Left colon (tissue), 2 donors: ENCODE results near the gene B3GNT9. TPM values are rescaled to one million over a fixed set of nuclear protein-coding genes. Genes with fewer than 3 reads are reported as not detected.

Experiments
- ATAC-seq: fragments of 200-7000 bp; cut with Tn5 transposase; one replicate; pipeline ENCODE4 v1.9.1; 2020; ENCODE audit warnings: mild to moderate bottlenecking, moderate library complexity
- DNase-seq, 2 donors: peaks; one replicate each; pipeline ENCODE4 v3.0.0-alpha.2; 2020
- intact Hi-C, 2 donors: fragments of 100-400 bp; cut with DNase I in 1 of 2; cut with micrococcal nuclease in 1 of 2; formaldehyde crosslinking; loops; one replicate each; pipeline versions ENCODE4 v1.11.2 to v1.14.0; 2022; cut with DNase I, micrococcal nuclease
- total RNA-seq, 2 donors: library from RNA; stranded (reverse); fragmentation: NEBNext Ultra II Directional; extraction: Animal tissue kit (Norgen Biotek cat#: 25700); gene quantifications; one replicate each; pipeline ENCODE4 v1.2.1, GENCODE V29; 2021
- donor health status: DM: no; HTN: no; CAD: no.
- donor health status: DM: yes; HTN: yes; CAD: no.

B3GNT9 gene
- total RNA-seq, 2 donors from 2014 or later = 2.9 to 4.3 TPM

DNA sequence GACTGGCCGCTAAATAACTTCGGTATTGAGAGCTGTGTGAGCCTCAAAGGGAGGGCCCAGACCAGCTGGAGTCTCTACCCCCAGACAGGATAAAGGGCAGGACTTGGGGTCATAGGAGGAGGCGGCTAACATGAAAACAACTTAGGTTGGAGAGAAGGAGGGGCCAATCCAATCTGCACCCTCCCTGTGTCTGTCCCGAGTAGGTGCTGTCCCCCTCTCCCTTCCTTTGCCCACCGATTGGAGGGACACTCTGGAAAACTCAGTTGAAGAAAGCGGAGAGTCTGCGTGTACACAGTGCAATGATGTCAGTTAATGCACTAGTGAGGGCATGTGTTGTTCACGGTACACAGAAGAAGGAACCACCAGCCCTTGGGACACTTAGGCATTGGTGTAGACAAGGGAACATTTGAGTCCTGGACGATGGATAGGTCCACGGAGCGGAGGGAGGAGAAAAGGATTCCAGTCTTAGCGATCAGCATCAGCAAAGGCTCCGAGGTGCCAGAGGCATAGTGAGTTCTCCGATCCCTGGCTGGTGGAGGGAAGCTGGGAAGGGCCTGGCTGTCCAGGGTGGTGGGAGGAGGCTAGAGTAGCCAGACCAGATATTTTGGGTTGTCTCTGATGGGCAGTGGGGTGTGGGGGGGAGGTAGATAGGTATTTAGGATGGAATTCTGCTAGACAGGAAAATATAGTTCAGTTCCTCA lies 20.3 kb upstream of the B3GNT9 start:
- DNase-seq (no peak), ATAC-seq (no peak)
- intact Hi-C loops = no loop called here

DNA sequence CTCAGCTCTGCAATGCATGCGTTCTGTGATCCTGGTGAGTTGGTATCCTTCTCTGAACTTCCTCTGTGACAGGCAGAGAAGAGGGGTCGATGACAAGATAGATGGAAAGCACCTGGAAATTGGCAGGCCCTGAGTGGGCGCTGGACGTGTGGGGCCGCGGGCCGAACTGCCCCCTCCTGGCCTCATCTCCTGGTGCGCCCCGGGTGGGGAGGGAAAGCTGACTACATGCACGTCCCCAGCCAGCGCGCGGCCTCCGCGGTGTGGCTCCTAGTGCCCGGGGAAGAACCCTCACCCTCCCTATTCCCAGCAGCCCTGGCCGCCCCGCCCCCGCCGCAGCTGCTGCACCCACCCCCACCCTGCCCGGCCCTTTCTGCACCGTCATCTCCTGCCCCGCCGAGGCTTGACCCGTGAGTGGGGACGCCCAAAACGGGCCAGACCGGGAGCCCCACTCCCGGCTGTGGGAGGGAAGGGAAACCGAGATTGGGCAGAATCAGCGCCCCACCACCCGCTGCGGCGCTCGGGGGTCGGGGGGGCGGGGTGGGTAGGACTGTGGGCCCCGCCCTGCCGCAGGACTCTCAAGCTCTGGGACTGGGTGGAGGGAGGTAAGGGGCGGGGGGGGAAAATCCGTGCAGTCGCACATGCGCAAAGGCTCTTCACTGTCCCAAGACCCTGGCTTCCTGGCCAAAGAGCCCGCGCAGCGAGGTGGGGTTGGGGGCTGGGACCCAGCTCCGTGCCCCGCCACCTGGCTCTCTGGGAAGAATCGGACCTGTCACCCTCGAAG lies 19.6 kb upstream of the B3GNT9 start, which contains the start of gene NOL3:
TSS of gene NOL3 (plus strand) at position 371 of the 781 bp plus-strand sequence.
- intact Hi-C loops = no loop called here
- DNase-seq (peak; percentile 88 to 90), ATAC-seq (peak; percentile 50)

DNA sequence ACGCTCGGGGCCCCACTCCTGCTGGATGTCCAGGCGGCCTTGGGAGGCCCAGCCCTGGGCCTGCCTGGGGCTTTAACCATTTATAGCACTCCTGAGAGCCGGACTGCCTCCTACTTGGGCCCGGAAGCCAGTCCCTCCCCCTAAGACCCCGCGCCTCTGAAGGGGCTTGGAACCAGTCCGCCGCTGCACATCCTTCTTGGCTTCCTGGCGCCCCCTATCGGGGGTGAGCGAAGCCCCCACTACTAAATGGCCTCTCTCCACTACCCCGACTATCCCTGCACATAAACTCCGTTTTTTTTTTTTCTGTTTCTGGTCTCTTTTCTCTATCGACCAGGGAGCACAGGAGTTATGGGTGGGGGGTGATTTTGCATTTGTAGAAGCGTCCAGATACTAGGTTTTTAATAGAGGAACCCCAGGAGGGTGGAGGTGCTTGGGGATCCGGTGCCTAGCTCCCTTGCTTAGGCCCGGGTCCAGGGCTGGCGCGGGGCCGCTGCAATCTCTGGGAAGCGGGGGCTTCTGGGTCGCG lies 18.9 kb upstream of the B3GNT9 start:
- DNase-seq = peak in 1 of 2 donors; percentile 59
- no peak for ATAC-seq

DNA sequence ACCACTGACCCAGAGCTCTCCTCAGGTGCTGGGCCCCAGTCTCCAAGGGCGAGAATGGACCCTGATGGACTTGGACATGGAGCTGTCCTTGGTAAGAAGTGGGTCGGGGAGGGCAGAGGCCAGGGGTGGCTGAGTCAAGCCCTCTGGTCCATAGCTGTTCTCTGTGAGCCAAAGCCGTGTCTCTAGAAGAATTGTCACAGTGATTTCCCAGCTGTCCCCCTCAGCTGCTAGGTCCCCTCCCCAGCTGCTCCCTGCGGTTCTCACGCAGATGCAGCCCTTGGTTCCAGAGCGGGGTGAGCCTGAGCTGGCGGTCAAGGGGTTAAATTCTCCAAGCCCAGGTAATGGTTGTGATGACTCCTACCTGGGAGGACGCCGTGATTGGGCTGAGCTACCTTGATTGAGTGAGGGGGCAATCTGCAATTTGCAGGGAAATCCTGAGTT lies 18.2 kb upstream of the B3GNT9 start:
- intact Hi-C loops = no loop called here
- DNase-seq (no peak), ATAC-seq (no peak)

More for the DNA sequence above, 18.9 kb upstream of the B3GNT9 start:
- intact Hi-C loops = no loop called here

DNA sequence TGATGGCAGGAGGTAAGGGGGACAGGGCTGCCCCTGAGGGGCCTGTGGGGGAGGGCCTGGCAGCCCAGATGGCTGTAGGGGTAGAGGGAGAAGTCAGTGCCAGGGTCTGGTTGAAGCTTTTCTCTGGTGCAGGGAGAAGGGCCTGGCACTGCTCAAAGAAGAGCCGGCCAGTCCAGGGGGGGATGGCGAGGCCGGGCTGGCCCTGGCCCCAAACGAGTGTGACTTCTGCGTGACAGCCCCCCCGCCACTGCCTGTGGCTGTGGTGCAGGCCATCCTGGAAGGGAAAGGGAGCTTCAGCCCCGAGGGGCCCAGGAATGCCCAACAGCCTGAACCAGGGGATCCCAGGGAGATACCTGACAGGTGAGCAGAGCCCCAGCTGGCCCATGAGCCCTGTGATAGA lies 16.8 kb upstream of the B3GNT9 start:
- intact Hi-C loops = no loop called here
- no peak for ATAC-seq
- no peak for DNase-seq

DNA sequence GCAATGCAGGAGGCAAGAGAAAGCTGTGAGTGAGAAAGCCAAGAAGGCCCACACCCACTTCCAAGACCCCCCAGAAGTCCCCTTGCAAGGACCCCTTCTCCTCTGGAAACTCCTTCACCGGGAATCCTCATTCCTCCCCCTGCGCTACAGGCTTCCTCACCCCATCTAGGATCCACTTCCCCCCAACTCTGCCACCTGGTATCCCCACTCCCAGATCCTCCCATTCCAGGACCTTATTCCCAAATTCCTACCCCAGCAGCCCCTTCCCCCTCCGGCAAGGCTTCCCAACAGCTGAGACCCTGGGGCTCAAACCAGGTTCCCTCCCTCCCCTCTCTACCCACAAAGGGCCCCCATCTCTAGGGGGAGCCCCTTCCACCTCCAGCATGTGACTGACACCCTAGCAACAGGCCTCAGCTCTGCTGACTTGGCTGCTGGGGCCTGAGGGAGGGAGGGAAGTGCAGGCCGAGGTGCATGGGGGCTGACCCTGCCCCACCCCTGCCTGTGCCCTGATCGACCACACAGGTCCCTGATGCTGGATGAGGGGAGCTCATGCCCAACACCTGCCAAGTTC lies 15.9 kb upstream of the B3GNT9 start:
- intact Hi-C loops = no loop called here
- DNase-seq (no peak), ATAC-seq (no peak)

DNA sequence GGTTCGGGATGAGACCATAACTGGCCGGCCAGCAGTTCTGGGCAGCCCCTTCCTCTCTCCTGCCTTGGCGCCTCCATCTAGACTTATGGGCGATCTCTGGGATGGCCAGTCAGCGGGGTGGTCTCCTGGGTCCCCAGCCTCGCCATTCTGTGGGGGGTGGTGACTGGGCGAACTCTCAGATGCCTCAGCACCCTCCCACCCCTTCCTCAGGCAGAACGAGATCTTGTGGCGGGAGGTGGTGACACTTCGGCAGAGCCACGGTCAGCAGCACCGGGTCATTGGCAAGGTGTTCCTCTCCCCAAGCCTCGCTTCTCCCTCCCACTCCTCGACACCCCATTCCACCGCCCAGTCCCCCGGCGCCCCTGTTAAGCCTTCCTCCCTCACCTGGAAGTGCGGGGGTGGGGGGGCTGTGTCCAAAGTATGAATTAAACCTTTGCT lies 15.3 kb upstream of the B3GNT9 start:
- no peak for ATAC-seq
- intact Hi-C loops = no loop called here
- no peak for DNase-seq

DNA sequence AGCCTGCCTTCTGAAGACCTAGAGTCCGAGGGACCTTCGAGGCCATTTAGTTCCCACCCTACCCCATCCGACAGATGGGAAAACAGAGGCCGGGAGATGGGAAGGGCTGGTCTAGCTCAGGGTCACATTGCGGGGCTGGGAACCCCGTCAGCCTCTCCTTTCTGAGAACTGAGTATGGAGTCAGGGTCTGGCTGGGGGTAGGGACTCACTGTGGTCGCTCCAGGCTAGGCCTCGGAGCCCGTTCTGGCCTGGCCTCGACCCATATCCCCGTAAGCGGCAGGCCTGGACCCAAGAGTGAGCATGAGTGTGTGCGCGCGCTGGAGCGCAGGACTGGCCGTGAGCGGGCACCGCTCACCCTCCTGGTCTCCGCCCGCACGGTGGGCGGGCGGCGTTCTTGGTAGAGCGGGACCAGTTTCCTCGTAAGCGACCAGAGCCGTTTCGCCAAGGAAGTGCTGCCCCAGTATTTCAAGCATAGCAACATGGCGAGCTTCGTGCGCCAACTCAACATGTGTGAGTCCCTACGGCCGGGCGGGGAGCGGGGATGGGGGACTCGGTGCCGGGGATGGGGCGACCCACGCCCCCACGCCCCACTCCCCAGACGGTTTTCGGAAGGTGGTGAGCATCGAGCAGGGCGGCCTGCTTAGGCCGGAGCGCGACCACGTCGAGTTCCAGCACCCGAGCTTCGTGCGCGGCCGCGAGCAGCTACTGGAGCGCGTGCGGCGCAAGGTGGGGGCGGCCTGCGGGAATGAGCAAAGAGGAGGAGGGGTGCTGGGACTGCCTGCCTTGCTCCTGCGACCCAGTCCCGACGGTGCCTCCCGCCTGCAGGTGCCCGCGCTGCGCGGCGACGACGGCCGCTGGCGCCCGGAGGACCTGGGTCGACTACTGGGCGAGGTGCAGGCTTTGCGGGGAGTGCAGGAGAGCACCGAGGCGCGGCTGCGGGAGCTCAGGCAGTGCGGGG lies 14.6 kb upstream of the B3GNT9 start:
- ATAC-seq = peak; percentile 2
- DNase-seq = no peak
- intact Hi-C loops = no loop called here

DNA sequence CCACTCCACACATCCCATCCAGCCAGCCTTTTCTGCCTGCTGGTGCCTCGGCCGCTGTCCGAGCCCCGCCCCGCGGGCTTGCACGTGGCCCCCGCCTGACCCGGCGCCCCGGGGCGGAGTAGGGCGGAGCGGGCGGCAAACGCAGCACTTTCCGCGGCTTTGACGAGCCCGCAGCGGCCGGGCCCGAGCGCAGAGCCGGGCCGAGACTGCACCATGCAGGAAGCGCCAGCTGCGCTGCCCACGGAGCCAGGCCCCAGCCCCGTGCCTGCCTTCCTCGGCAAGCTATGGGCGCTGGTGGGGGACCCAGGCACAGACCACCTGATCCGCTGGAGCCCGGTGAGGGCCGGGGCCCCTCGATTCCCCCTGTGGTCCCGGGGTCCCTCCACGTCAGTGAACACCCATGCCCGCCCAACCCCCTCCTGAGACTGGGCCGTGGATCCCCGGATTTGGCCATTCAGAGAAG lies 13.8 kb upstream of the B3GNT9 start, which contains the start of gene HSF4:
TSS of gene HSF4 (plus strand) at position 147 of the 463 bp plus-strand sequence. CDS start at position 214, 67 bp downstream.
- peak; percentile 75 to 79 for DNase-seq
- peak; percentile 48 for ATAC-seq
- intact Hi-C loops = no loop called here

DNA sequence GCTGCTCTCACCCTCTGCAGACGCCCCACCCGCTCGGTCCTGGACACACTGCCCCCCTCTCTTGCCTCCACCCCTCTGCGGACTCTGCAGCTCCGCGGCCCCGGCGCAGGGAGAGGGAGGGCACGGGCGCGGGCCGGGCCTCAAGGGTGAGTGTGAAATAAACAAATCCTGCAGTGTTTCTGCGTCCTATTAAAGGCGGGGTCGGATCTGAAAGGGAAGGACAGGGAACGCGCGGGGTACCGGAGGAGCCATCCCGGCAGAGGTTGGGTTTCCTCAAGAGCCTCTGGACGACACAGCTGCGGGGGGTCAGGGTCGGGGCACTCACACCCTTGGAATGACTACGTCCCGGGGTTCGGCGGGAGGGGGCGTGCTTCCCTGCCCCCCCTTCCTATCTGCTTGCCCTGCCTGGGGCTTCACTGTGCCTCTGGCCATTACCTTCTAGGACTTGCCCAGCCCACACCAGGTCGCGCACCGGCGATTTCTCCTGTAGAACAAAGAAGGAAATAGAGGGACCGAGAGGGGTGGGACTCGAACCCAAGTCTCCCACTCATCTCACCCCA lies 13.3 kb upstream of the B3GNT9 start:
- intact Hi-C loops = no loop called here
- ATAC-seq (no peak), DNase-seq (no peak)

DNA sequence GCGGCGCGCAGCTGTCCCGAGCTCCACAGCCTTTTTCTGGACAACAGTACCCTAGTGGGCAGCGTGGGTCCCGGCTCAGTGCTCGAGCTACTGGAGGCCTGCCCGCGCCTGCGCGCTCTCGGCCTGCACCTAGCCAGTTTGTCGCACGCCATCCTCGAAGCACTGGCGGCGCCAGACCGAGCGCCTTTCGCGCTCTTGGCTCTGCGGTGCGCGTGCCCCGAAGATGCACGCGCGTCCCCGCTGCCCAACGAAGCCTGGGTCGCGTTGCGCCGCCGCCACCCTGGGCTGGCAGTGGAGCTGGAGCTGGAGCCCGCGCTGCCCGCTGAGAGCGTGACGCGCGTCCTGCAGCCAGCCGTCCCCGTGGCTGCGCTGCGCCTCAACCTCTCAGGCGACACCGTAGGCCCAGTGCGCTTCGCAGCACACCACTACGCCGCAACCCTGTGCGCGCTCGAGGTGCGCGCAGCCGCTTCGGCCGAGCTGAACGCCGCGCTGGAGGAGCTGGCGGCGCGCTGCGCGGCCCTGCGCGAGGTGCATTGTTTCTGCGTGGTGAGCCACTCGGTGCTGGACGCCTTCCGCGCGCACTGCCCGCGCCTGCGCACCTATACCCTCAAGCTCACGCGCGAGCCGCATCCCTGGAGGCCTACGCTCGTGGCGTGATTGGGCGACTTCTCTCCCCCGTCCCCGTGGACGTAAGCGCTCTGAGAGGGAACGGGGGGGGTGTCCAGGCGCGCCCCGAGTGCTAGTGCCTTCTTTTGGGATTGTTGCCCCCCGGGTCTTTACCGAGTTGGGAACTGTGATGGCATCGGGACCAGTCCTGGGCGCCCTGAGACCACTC lies 12.6 kb upstream of the B3GNT9 start:
- DNase-seq = peak in 1 of 2 donors; percentile 53
- intact Hi-C loops = no loop called here
- no peak for ATAC-seq

DNA sequence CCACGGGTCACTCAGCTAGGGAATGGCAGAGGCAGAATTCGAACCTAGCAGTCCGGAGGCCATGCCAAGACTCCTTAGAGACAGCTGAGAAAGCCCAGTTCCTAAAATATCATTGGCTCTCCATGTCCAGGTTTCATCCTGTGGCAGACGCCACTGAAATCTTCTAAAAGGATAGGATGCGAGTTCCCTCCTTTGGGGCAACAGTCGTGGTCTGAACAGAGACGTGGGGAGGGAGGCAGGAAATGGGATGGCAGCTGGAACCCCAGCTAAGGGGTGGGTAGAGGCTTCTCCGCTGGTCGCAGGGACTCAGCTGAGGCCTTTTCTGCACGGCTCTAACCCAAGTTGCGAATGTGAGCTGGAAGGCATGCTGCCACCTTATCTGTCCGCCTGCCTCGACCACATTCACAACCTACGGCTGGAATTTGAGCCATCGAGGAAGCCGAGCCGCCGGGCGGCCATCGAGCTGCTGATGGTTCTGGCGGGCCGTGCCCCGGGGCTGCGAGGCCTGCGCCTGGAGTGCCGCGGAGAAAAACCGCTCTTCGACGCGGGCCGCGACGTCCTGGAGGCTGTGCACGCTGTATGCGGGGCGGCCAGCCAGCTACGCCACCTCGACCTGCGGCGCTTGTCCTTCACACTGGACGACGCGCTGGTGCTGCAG lies 11.8 kb upstream of the B3GNT9 start:
- ATAC-seq (no peak), DNase-seq (no peak)
- intact Hi-C loops = no loop called here

DNA sequence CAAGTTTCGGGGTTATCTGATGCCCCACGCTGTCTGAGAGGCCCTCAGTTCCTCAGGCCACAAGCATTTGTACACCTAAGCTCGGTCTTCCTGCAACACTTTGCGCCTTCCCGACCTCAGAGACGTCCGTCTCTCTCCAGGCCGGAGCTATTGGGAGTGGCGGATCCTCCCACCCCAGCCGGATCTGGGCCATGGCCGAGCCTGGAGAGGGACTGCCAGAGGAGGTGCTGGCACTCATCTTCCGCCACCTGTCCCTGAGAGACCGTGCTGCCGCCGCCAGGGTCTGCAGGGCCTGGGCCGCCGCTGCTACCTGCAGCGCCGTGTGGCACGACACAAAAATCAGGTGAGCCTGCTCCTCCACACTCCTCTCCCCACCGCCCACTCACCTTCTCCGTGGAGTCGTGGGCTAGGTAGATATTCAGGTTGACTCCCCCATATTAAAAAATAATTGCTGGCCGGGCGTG lies 10.8 kb upstream of the B3GNT9 start:
- ATAC-seq (no peak), DNase-seq (no peak)
- intact Hi-C loops = no loop called here

DNA sequence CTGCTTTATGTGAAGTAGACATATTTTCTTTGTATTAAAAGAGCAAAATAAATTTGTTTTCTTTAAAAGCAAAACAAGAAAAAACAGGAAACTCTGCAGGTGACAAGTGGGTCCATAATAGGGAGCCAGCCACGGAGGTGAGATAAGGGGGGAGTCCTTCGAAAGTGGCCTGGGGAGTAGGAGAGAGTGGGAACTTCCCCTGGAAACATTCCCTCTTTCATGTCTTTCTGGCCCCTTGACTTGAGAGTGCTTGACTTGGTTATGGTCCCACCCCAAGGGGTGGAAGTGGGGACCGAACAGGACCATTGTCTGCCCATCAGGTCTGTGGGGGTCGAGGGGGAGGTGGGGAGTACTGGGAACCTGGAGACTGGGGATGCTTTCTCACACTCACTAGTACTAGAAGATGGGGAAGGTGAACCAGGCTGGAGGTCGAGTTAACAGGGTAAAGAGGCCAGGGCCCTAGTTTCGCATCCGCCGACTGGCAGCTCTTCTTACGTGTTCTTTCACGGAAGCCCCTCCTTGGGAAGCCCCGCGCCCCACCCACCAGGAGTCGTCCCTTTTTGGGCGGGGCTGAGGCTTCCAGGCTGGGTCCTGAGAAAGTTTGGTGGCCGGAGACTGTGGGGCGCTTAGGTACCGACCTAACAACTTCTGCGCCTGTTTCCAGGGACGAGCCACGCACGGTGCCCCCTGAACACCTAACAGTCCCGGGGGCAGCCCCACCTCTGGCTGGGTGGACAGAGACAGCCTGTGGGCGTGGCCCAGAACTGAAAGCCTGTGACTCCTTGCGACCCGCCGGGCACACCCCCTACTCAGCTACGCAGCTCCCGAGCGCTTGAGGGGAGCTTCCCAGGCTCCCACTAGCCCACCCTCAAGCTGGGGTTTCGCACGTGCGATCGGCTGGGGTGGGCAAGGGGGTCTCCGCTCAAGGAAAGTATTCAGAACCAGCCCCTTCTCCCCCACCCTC lies 8.1 kb upstream of the B3GNT9 start:
- DNase-seq = peak; percentile 77 to 83
- intact Hi-C loops = loop anchor here (5.0 to 10.0 kb wide), 2 partner anchors 182 to 184 kb away; no protein-coding TSS in a partner anchor
- peak; percentile 38 for ATAC-seq
